ENCODE measurements around the gene IQSEC1.

IQSEC1 gene

DNA sequence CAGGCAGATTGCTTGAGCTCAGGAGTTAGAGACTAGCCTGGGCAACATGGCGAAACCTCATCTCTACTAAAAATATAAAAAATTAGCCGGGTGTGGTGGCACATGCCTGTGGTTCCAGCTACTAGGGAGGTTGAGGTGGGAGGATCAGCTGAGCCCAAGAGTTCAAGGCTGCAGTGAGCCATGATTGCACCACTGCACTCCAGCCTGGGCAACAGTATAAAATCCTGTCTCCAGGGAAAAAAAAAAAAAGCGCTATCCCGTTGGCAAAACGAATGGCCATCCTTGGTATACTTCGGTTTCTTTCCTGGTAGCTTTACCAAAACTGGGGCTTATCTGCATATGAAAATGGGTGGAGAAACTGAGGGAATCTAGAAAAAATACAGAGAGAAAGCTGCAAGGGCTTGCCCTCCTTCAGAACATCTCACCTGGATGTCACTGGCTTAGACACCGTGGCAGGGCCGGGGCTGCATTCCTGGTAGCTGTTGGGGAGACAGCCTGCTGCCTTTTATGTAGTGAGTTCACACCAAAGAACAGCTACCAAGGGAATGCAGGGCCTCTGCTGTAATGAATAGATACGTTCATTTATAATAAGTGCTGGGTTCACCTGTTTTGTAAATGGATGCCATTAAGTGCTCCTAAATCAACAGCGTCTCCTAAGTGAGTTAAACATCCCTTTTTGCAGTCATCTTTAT, 96.0 kb downstream of the IQSEC1 start:
- TF ChIP-seq, protein P1, sequence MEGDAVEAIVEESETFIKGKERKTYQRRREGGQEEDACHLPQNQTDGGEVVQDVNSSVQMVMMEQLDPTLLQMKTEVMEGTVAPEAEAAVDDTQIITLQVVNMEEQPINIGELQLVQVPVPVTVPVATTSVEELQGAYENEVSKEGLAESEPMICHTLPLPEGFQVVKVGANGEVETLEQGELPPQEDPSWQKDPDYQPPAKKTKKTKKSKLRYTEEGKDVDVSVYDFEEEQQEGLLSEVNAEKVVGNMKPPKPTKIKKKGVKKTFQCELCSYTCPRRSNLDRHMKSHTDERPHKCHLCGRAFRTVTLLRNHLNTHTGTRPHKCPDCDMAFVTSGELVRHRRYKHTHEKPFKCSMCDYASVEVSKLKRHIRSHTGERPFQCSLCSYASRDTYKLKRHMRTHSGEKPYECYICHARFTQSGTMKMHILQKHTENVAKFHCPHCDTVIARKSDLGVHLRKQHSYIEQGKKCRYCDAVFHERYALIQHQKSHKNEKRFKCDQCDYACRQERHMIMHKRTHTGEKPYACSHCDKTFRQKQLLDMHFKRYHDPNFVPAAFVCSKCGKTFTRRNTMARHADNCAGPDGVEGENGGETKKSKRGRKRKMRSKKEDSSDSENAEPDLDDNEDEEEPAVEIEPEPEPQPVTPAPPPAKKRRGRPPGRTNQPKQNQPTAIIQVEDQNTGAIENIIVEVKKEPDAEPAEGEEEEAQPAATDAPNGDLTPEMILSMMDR (conservative IDR thresholded peaks at IDR 0.05; ENCODE audit: control insufficient read depth, insufficient read depth, low read depth, low read length): no peak
- H3K4me3 ChIP-seq (ENCODE audit: control insufficient read depth, low read depth, low read length): no peak overlapping the region
- DNase-seq (ENCODE audit: low read depth): no peak

DNA sequence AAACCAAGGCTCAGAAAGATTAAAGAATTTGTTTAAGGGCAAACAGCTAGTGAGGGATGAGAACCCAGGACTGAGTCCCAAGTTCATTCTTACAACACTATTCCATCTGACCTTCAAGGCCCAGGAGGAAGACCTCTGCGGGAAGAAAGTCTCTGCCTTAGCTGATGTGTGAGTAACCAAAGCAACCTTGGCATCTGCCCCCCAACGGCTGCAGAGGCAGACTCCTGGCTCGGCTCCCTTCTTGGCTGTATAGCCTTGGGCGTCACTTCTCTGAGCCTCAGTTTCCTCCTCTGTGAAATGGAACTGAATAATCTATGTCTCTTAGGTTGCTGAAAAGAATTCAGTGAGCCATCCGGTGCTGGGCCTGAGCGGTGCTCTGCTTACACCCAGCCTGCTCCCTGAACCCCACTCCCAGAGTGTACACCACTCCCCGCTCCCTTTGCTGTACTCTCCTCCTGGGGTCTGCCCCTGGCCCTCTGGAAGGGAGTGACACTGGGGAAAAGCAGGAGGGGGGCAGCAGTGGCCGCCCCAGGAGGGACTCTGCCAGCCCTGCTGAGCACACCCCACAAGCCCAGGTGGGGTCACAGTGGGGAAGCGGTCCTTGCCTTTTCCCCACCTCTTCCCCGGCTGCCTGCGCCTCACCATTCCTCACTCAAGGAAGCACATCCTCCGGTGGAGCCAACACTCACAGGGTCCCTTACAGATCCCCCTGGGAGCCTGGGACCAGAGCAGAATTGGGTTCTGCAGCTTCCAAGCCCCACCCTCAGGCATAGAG, 97.3 kb downstream of the IQSEC1 start:
- no peak overlapping the region for H3K4me3 ChIP-seq (ENCODE audit: control insufficient read depth, low read depth, low read length)
- no peak for DNase-seq (ENCODE audit: low read depth)
- TF ChIP-seq, protein P1 (conservative IDR thresholded peaks at IDR 0.05; ENCODE audit: control insufficient read depth, insufficient read depth, low read depth, low read length): no peak

DNA sequence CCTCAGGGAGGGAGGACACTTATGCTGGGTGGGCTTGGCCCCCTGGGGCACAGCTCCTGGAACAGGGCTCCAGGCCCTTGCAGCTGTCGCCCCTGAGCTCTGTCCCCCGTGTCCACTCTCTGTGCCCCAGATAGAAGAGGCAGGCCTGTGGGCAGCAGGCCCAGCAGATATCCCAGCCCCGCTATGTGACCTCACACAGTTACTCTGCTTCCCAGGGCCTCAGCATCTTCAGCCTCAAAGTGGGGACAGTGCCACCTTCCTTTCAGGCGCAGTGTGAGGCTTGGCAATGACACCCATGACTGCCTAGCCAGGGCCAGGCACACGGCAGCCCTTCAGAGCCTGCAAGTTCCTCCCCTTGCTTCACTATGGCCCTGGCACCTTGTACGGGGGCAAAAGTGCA, 98.4 kb downstream of the IQSEC1 start:
- TF ChIP-seq, protein P1 (conservative IDR thresholded peaks at IDR 0.05; ENCODE audit: control insufficient read depth, insufficient read depth, low read depth, low read length): no peak
- no peak for DNase-seq (ENCODE audit: low read depth)
- no peak overlapping the region for H3K4me3 ChIP-seq (ENCODE audit: control insufficient read depth, low read depth, low read length)

DNA sequence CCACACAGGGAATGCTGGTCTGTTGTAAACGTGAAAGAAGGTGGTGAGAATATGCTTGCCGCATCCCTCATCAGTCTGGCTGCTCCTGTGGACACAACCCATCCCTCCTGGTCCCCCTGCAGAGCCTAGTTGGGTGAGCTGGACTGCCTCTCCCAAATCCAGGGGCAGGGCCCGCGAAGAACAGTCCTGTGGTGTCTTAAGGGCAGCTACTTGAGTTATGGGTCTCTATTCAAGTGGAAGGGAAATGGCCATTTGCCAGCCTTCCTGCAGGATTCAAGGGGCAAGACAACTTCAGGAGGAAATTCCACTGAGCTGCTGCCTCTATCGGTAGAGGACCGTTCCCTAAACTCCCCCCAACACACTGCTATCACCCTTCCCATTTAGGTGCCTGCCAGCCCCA, 98.9 kb downstream of the IQSEC1 start:
- TF ChIP-seq, protein P1 (conservative IDR thresholded peaks at IDR 0.05; ENCODE audit: control insufficient read depth, insufficient read depth, low read depth, low read length): no peak
- no peak for DNase-seq (ENCODE audit: low read depth)
- H3K4me3 ChIP-seq (ENCODE audit: control insufficient read depth, low read depth, low read length): no peak overlapping the region

DNA sequence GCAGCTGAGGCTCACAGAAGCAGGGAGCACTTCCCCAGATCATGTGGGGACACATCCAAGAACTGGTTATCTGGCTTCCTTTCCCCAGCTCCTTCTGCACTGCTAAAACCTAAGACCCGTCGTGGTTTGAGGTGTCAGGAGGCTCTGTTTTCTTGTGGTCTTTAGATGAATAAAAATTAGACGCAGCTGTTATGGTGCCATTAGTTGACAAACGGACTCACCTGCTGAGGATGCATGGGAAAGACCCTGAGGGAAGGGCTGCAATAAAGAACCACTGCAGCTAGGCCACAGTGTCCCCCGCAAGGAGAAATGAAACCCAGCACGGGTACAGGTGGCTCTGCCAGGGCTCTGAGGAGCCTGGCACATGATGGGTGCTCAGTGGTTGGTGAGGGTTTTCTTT, 99.4 kb downstream of the IQSEC1 start:
- no peak overlapping the region for H3K4me3 ChIP-seq (ENCODE audit: control insufficient read depth, low read depth, low read length)
- TF ChIP-seq, protein P1 (conservative IDR thresholded peaks at IDR 0.05; ENCODE audit: control insufficient read depth, insufficient read depth, low read depth, low read length): no peak
- no peak for DNase-seq (ENCODE audit: low read depth)

DNA sequence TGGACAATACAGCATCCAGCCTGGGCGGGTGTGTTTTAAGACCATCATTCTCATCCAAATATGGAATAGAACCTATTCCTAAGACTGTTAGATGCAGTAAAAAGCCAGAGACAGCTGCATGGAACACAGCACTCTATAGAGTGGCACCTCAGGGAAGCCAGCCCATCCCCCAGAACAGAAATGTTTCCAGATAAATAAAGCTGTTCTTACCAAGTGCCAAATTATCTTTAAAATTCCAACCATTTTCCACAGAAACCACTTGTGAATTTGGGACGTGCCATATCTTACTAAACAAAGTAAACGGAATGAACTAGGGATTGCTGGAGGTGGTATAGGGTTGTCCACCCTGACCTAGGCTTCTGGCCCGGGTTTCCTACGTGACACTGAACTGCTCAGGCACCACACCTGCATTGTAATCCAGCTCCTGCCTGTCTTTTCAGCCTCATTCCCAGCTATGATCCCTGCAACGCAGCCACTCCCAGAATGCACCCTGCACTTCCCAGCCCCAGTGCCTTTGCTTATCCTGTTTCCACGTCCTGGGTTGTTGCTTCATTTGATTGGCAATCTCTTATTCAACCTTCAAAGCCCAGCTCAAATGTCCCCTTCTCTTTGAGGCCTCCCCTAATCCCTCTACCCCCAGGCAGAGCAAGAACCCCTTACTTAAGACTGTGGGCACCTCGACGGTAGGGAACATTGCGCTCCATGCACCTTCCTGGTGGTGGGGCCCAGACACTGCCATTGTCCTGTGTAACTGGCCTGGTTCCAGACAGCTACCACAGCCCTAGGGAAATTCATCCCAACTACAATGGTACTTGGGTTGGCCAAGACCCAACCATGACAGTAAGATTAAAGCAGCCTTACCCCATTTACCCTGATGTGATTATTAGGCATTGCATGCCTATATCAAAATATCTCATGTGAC, 100.2 kb downstream of the IQSEC1 start:
- DNase-seq (ENCODE audit: low read depth): no peak
- H3K4me3 ChIP-seq (ENCODE audit: control insufficient read depth, low read depth, low read length): no peak overlapping the region
- TF ChIP-seq, protein P1 (conservative IDR thresholded peaks at IDR 0.05; ENCODE audit: control insufficient read depth, insufficient read depth, low read depth, low read length): no peak

Measured in fibroblast of mammary gland (primary cell).